CD14-positive monocyte (primary cell): ENCODE measurements around the gene INPP5K. TPM values are rescaled to one million over a fixed set of nuclear protein-coding genes. Genes with fewer than 3 reads are reported as not detected.

Experiments
- DNase-seq, 3 donors: peaks; one replicate each; pipeline ENCODE4 v3.0.0-alpha.2; 2011 to 2022
- H2AFZ ChIP-seq: 2 replicates; pipeline ENCODE4 v1.6.0; 2012; ENCODE audit warnings: mild to moderate bottlenecking, low read depth, low read length, inconsistent platforms; ENCODE audit not compliant: insufficient read depth, poor library complexity, severe bottlenecking
- H3K27ac ChIP-seq, 2 donors: 1 replicate in 1 of 2; 2 replicates in 1 of 2; pipeline ENCODE4 v1.5.1; 2012 to 2013; ENCODE audit warnings: low read length in 2 of 2, control low read depth in 1 of 2, inconsistent platforms in 1 of 2, low read depth in 1 of 2, mild to moderate bottlenecking in 1 of 2
- H3K27me3 ChIP-seq, 2 donors: one replicate each; pipeline versions ENCODE4 v1.6.0 to v1.6.1; 2011 to 2013; ENCODE audit warnings: low read length in 2 of 2; ENCODE audit not compliant: control insufficient read depth in 2 of 2, insufficient read depth in 2 of 2
- H3K36me3 ChIP-seq, 2 donors: replicated peaks in 1 of 2; 1 replicate in 1 of 2; 2 replicates in 1 of 2; pipeline versions ENCODE4 v1.5.1 to v1.6.1; 2012 to 2013; ENCODE audit warnings: low read length in 2 of 2, control low read depth in 1 of 2, inconsistent platforms in 1 of 2, mild to moderate bottlenecking in 1 of 2; ENCODE audit not compliant: insufficient read depth in 2 of 2, control insufficient read depth in 1 of 2
- H3K4me1 ChIP-seq, 2 donors: 1 replicate in 1 of 2; 2 replicates in 1 of 2; pipeline versions ENCODE4 v1.5.1 to v1.6.1; 2012 to 2013; ENCODE audit warnings: low read length in 2 of 2, control low read depth in 1 of 2, inconsistent platforms in 1 of 2, mild to moderate bottlenecking in 1 of 2, moderate library complexity in 1 of 2; ENCODE audit not compliant: insufficient read depth in 2 of 2, control insufficient read depth in 1 of 2
- H3K4me2 ChIP-seq: replicated peaks from 2 replicates; pipeline ENCODE3; 2012; ENCODE audit warnings: low read length, moderate library complexity, mild to moderate bottlenecking; ENCODE audit not compliant: poor library complexity, severe bottlenecking; ENCODE audit errors: extremely low read depth
- H3K4me3 ChIP-seq, 3 experiments: fragments of 200-600 bp in 1 of 3; sonication (generic) in 1 of 3; replicated peaks in 1 of 3; 1 replicate in 2 of 3; 2 replicates in 1 of 3; pipeline ENCODE4 v1.5.1; 2011 to 2013; ENCODE audit warnings: low read length in 3 of 3, mild to moderate bottlenecking in 3 of 3, control low read depth in 2 of 3, low read depth in 2 of 3, inconsistent platforms in 1 of 3, moderate library complexity in 1 of 3
- H3K79me2 ChIP-seq: 2 replicates; pipeline ENCODE4 v1.6.0; 2012; ENCODE audit warnings: mild to moderate bottlenecking, control low read depth, inconsistent platforms, low read length, moderate library complexity; ENCODE audit not compliant: insufficient read depth
- H3K9ac ChIP-seq: 2 replicates; pipeline ENCODE4 v1.6.0; 2017; ENCODE audit warnings: low read length, mild to moderate bottlenecking; ENCODE audit not compliant: insufficient read depth, poor library complexity, severe bottlenecking
- H3K9me3 ChIP-seq, 2 donors: replicated peaks in 1 of 2; 1 replicate in 1 of 2; 2 replicates in 1 of 2; pipeline versions ENCODE4 v1.5.1 to v1.6.1; 2012 to 2013; ENCODE audit warnings: low read length in 2 of 2, control low read depth in 1 of 2; ENCODE audit not compliant: control insufficient read depth in 1 of 2, insufficient read depth in 1 of 2
- H4K20me1 ChIP-seq: 2 replicates; pipeline ENCODE4 v1.6.0; 2012; ENCODE audit warnings: mild to moderate bottlenecking, low read length, control low read depth, moderate library complexity; ENCODE audit not compliant: insufficient read depth
- H3K27ac Mint-ChIP-seq, 7 donors: one replicate each; pipeline ENCODE4 v1.8.0; 2020; ENCODE audit warnings: mild to moderate bottlenecking in 7 of 7, mixed read lengths in 7 of 7, moderate library complexity in 6 of 7, inconsistent platforms in 2 of 7
- H3K27me3 Mint-ChIP-seq, 3 donors: one replicate each; pipeline ENCODE4 v1.8.0; 2021 to 2022; ENCODE audit warnings: low read depth in 3 of 3, mild to moderate bottlenecking in 3 of 3, mixed read lengths in 3 of 3, moderate library complexity in 3 of 3, inconsistent platforms in 1 of 3
- H3K36me3 Mint-ChIP-seq, 2 donors: one replicate each; pipeline ENCODE4 v1.8.0; 2020; ENCODE audit warnings: mixed read lengths in 2 of 2, inconsistent platforms in 1 of 2, mild to moderate bottlenecking in 1 of 2
- H3K4me1 Mint-ChIP-seq: one replicate; pipeline ENCODE4 v1.8.0; 2020; ENCODE audit warnings: mild to moderate bottlenecking, mixed read lengths
- H3K4me3 Mint-ChIP-seq, 2 donors: one replicate each; pipeline ENCODE4 v1.8.0; 2020; ENCODE audit warnings: mild to moderate bottlenecking in 2 of 2, mixed read lengths in 2 of 2, moderate library complexity in 1 of 2
- H3K9me3 Mint-ChIP-seq, 7 donors: one replicate each; pipeline ENCODE4 v1.8.0; 2020 to 2022; ENCODE audit warnings: mixed read lengths in 7 of 7, mild to moderate bottlenecking in 6 of 7, moderate library complexity in 6 of 7, inconsistent platforms in 2 of 7
- WGBS: methylation state at CpG from one replicate; pipeline ENCODE4 v1.1.5; 2013; ENCODE audit warnings: missing lambda C conversion rate; ENCODE audit not compliant: insufficient coverage; 5-methylcytosine and 5-hydroxymethylcytosine counted together
- intact Hi-C, 2 donors: fragments of 100-400 bp; cut with micrococcal nuclease; formaldehyde crosslinking; loops; one replicate each; pipeline versions ENCODE4 v1.15.0 to v1.15.1; 2023
- polyA plus RNA-seq, 3 donors: library from polyadenylated mRNA; depleted of rRNA in 1 of 3; unstranded in 2 of 3; stranded (reverse) in 1 of 3; fragments of 300-500 nt in 2 of 3; fragments of >200 nt in 1 of 3; fragmentation: Illumina TruSeq in 2 of 3; gene quantifications; 1 replicate in 2 of 3; 2 replicates in 1 of 3; pipeline ENCODE4 v1.2.3, GENCODE V29; 2012 to 2021
- TF ChIP-seq, protein P1 (sequence below): fragments of 200-600 bp; IDR thresholded peaks from one replicate; pipeline ENCODE4 v1.8.0; 2022; ENCODE audit warnings: antibody characterized with exemption, mild to moderate bottlenecking

Gene INPP5K
- polyA plus RNA-seq, 3 donors = 50.3 to 58.7 (median 53.0) TPM

DNA sequence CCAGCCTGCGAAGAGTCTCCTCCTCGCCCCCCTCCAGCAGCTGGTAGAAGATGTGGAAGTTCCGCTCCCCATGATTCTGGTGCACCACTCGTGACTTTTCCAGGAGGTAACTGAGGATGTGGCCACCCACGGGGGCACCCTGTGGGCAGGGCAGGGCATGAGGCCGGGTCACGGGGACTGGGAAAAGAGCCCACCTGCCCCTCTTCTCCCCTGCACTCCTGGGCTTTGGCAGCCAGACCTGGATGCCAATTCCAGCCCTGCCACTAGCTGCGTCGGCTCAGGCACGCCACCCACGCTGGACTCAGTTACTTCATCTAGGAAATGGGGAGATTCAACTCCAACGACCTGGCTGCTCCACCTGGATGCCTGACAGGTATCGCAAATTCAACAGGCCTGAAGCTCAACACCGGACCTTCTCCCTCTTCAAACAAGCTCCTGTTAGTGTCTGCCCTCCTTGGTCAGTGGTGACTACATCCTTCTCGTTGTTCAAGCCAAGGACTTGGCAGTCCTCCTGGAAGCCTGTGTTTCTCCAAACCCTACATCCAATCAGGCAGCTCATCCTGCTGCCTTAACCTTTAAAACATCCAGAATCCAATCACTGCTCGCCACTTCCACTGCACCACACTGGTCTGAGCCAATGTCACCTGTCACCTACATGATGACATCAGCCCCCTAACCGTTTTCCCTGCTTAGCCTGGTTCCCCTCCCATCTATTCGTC lies 35.5 kb downstream of the INPP5K start:
- no peak overlapping the region for H3K4me3 ChIP-seq
- DNase-seq = no peak
- WGBS = 83% methylated on average over 17 of the region's 18 CpGs
- no peak overlapping the region for H3K9ac ChIP-seq
- Mint-ChIP-seq H3K27me3 (peaks cover 42 to 61% (median 48%) of the 10 kb centered on the region in 3 donors), H3K9me3 (peaks cover 0 to 6% (median 3%) of the 10 kb centered on the region in 7 donors), H3K27ac (no peak overlapping the region), H3K4me3 (peak overlapping the region in 1 of 2 donors; percentile 68), H3K4me1 (peaks cover 8% of the 10 kb centered on the region), H3K36me3 (peaks cover 25 to 31% of the 10 kb centered on the region in 2 donors)
- H4K20me1 ChIP-seq = peaks cover 3% of the 10 kb centered on the region
- no peak overlapping the region for H3K4me2 ChIP-seq
- H3K27ac ChIP-seq = no peak overlapping the region
- no peaks in the 10 kb centered on the region for H3K36me3 ChIP-seq
- H3K9me3 ChIP-seq = no peaks in the 10 kb centered on the region
- TF ChIP-seq, protein P1, sequence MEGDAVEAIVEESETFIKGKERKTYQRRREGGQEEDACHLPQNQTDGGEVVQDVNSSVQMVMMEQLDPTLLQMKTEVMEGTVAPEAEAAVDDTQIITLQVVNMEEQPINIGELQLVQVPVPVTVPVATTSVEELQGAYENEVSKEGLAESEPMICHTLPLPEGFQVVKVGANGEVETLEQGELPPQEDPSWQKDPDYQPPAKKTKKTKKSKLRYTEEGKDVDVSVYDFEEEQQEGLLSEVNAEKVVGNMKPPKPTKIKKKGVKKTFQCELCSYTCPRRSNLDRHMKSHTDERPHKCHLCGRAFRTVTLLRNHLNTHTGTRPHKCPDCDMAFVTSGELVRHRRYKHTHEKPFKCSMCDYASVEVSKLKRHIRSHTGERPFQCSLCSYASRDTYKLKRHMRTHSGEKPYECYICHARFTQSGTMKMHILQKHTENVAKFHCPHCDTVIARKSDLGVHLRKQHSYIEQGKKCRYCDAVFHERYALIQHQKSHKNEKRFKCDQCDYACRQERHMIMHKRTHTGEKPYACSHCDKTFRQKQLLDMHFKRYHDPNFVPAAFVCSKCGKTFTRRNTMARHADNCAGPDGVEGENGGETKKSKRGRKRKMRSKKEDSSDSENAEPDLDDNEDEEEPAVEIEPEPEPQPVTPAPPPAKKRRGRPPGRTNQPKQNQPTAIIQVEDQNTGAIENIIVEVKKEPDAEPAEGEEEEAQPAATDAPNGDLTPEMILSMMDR = no peak
- H2AFZ ChIP-seq = no peak overlapping the region
- H3K4me1 ChIP-seq = peaks cover 9 to 13% of the 10 kb centered on the region in 2 donors
- H3K79me2 ChIP-seq = no peaks in the 10 kb centered on the region
- peaks cover 0 to 24% of the 10 kb centered on the region in 2 donors for H3K27me3 ChIP-seq
- intact Hi-C loops = no loop called here

DNA sequence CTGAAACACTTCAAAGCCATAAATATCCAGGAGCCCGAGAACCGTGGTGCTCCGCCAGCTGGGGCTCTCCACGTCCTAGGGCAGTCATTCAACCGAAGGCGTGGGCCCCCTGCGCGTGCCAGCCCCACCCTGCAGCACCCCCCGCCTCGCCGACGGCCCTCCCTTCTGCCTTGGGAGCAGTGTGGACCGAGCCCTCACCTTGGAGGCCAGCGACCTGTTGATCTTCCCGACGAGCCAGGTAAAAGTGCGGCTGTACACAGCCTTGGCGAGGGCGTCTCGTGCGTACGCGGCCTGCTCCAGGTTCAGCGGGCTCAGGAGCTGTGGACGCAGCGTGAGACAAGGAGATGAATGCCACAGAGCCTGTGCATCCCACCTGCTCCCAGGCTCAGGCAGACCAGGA lies 38.0 kb downstream of the INPP5K start:
- Mint-ChIP-seq H3K4me3 (no peak overlapping the region), H3K27me3 (peaks cover 35 to 48% (median 38%) of the 10 kb centered on the region in 3 donors), H3K4me1 (peaks cover 2% of the 10 kb centered on the region), H3K9me3 (no peaks in the 10 kb centered on the region), H3K27ac (no peak overlapping the region), H3K36me3 (peaks cover 22% of the 10 kb centered on the region in 2 donors)
- Histone ChIP-seq H3K79me2 (no peaks in the 10 kb centered on the region), H3K4me2 (no peak overlapping the region), H3K4me1 (no peaks in the 10 kb centered on the region), H4K20me1 (no peaks in the 10 kb centered on the region), H3K27ac (no peak overlapping the region), H3K36me3 (no peaks in the 10 kb centered on the region), H2AFZ (no peak overlapping the region), H3K9ac (no peak overlapping the region), H3K9me3 (no peaks in the 10 kb centered on the region), H3K27me3 (peaks cover 0 to 4% of the 10 kb centered on the region in 2 donors), H3K4me3 (no peak overlapping the region)
- DNase-seq = no peak
- 97% methylated on average over 26 of the region's 26 CpGs for WGBS
- intact Hi-C loops = no loop called here
- TF ChIP-seq, protein P1 = no peak
